Gastrocnemius medialis (tissue), 4 donors: Measurements from ENCODE around the gene RALGAPA2.

Experiments used
- CTCF ChIP-seq, 5 experiments: fragments of 450-650 bp in 3 of 5; fragments of 200-600 bp in 2 of 5; sonication (generic) in 2 of 5; IDR thresholded peaks in 4 of 5; conservative IDR thresholded peaks in 1 of 5; 1 replicate in 4 of 5; 2 replicates in 1 of 5; pipeline ENCODE4 v1.5.1; 2016 to 2019; ENCODE audit warnings: antibody characterized with exemption in 5 of 5, mild to moderate bottlenecking in 3 of 5, moderate library complexity in 3 of 5
- POLR2A ChIP-seq, 2 donors: fragments of 450-650 bp; IDR thresholded peaks; one replicate each; pipeline ENCODE4 v1.6.1; 2017; ENCODE audit warnings: antibody characterized with exemption in 2 of 2, mild to moderate bottlenecking in 2 of 2, moderate library complexity in 2 of 2

- TF ChIP-seq CTCF (IDR thresholded peaks at IDR 0.05 in 4 of 5, conservative IDR thresholded peaks at IDR 0.05 in 1 of 5) (no peak), POLR2A (IDR thresholded peaks at IDR 0.05) (no peak)
Measured at GRCh38 chr20:20561172-20561571, 151.3 kb downstream of the RALGAPA2 start.
